NK-92 (cell line): ENCODE results near the gene SNX25.
"Not testable (repeated sequence)": the region's sequence is repeated elsewhere in the genome, so short reads cannot be mapped to it uniquely, and the experiment has no call there.

Source experiments
- DNase-seq: peaks from one replicate; lab custom pipeline; 2025; ENCODE audit not compliant: unreplicated experiment; lab: John Stamatoyannopoulos, UW

The SNX25 gene

DNA sequence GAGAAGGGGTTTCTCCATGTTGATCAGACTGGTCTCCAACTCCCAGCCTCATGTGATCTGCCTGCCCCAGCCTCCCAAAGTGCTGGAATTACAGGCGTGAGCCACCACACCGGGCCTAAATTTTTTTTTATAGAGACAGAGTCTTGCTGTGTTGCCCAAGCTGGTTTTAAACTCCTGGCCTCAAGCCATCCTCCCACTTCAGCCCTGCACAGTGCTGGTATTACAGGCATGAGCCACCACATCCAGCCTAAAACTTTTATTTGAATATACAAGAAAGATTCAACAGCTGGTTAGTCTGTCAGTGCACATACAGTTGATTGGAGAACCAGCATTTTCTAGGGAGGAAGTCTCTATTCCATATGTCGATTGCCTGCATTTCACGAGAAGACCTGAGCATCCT lies 95.1 kb downstream of the SNX25 start:
- no peak for DNase-seq

DNA sequence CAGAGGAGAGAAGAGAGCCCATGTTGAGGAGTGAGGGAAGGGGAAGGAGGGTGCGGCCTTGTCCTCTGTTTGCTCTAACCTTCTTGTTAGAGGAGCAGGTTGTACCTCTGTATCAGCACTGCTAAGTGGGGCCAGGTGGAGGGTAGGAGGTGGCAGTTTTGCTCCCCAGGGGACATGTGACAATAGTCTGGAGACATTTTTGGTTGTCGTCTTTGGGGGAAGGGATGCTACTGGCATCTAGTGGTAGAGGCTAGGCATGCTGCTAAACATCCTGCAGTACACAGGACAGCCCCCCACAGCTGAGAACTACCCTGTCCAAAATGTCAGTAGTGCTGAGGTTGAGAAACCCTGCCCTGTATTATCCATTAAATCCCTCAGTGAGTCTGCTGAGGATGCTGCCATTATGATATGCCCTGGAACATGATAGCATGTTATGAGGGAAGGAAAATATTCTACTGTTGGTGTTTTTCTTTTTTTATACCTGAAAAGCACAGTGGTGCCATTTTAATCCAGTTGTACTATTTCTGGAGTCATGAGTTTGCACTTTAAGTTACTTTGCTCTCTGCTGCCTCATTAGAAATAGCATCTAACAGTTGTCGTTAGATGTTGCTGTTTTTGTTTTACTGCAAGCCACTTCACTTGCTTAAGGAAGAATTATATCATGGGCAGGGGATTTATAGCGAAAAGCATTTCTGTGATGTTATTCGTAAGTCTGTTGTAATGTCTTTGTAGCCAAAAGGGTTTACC lies 95.7 kb downstream of the SNX25 start:
- DNase-seq, result no peak

DNA sequence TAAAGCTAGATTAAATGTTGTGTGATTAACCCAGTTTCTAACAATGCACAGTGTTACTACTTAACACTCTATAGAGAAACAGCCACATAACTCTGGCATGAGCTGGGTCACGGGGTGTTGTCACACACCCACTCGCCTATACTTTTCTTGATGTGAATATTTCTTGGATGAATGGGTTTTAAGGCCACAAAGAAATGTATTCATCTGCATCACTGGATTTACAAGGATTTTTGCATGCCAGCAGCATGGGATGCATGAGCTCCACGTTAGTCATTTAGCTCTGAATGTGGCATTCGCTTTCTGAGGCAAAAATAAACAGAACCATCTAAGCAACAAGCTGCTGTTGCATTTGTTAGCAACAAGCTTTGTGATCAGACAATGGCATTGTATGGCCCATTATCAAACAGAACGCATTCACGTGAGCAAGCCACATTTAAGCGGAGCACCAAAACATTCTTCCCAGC lies 96.6 kb downstream of the SNX25 start:
- DNase-seq, result no peak

DNA sequence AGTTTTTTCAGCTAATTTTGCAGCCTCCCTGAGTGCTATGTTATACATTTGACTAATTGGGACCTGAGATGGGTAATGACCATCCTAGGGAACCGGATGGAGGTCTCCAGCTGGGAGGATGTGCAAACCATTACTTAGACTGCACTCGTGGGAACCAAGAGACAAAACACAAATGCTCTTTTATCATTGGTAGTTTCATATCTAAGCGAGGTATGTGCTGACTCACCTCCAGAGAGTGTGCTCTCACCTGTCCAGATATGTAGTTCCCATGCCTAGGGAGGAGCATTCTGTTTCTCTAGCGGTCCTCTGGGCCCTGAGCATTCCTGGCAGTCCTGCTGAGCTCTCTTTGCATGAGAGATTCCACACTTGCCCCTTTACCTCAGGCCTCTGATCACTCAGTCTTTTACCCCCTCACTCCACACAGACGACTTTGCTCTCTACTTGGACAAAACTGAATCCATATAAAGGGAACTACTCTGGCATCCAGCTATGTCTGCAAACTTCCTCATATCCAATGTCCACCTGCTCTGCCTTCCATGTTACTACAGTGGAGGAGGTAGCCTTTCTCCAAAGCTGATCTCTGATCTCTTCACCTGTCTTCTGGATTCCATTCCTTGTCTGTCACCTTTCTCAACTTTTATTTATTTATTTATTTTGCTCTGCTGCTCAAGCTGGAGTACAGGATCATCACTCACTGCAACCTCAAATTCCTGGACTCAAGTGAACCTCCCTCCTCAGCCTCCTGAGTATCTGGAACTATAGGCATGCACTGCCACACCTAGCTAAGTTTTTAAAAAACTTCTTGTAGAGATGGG lies 97.9 kb downstream of the SNX25 start:
- no peak for DNase-seq

DNA sequence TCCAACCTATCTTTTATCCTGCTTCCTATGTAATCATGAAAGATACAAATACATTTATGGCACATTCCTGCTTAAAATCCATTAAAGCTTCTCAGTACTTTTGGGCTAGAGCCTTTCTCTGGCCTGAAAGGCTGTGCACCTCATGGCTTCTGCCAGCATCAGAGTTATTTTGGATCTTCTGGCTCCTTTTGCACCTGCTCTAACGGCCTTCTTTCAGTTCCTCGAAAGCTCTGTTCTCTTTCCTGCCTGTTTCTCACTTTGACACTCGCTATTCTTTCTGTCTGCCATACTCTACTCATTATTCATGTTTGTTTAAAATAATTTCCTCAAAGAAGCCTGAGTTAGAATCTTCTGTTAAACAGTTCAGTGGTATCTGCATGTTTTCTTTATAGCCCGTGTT lies 100.4 kb downstream of the SNX25 start:
- no peak for DNase-seq

DNA sequence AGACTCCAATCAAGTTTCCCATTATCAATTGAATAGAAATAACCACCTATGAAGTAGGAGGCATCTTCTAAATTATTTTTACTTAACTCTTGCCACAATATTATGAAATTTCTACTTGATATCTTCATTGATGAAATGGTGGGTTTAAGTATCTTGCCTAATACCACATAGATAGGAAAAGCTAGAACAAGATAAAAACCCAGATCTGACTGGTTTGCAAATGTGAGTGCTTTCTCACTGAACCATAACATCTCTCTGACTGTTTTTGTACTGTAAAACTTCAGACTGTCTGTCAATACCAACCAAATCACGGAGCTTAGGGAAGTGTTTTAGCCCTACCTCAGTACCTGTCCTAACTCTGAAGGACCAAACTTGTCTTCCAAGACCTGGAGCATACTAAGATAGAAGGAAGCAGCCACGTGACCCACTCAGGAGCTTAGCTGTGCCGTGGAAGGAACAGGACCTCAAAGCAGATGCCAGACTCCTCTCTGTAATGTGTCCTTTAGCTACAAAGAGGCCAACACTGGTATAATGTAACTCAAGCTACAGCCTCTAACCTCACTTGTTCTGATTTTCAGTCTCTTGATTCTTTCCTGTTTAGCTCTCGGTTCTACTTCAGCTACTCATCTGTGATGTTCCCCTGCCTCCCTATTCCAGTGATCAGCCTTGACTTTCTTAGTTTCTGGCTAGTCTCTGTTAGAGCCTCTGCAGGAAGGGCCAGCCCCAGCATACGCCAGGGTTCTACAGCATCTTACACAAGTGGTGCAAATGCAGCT lies 101.9 kb downstream of the SNX25 start:
- DNase-seq, result no peak

DNA sequence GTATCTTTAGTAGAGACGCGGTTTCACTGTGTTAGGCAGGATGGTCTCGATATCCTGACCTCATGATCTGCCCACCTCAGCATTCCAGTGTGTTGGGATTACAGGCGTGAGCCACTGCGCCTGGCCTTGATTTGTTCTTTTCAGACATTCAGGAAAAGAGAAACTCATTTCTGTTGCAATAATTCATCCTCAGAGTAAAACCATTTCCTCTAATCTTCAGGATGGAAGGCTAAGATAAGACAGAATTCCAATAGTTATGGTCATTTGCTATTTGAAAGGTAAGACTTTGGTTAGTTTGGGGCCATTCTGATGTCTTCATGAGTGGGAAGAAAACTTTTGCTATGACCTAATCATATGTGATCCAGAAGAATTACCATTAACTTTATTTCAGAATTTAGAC lies 103.3 kb downstream of the SNX25 start:
- no peak for DNase-seq

DNA sequence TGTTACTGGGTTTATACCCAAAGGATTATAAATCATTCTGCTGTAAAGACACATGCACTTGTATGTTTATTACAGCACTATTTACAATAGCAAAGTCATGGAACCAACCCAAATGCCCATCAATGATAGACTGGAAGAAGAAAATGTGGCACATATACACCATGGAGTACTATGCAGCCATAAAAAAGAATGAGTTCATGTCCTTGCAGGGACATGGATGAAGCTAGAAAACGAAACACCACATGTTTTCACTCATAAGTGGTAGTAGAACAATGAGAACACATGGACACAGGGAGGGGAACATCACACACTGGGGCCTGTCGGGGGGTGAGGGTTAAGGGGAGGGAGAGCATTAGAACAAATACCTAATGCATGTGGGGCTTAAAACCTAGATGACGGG lies 108.1 kb downstream of the SNX25 start:
- DNase-seq, result not testable (repeated sequence)

DNA sequence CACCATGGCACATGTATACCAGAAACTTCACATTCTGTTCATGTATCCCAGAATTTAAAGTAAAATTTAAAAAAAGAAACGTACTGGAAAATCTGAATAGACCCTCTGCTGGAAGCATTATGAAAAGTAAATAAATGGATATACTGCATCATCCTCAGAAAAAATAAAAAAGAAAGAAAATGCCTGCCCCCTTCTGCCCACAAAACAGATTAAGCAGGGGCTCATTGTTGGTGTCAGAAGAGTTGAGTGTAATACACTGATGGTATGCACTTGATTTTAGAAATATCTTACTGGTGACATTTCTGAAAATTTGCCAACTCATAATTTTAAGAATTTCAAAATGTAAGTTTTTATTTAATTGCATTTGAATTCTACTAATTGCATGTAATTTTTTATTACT lies 108.5 kb downstream of the SNX25 start:
- DNase-seq, result no peak

DNA sequence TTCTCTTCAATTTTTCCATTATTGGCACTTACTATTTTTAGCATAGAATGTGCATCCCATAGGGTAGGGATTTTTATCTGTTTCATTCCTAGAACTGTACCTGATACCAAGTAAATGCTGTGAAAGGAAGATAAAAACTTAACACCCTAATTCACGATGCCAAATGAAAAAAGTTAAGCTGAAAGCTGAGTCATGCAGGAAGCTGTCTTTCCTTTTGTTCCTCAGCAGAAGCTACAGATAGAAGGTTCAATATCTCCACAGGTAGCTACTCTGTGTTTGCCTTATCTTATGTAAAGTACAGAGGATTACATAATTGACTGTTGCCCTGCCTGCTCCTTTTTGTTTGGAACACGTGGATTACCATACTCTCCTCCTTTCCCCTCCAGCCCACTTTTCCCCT lies 109.3 kb downstream of the SNX25 start:
- no peak for DNase-seq

DNA sequence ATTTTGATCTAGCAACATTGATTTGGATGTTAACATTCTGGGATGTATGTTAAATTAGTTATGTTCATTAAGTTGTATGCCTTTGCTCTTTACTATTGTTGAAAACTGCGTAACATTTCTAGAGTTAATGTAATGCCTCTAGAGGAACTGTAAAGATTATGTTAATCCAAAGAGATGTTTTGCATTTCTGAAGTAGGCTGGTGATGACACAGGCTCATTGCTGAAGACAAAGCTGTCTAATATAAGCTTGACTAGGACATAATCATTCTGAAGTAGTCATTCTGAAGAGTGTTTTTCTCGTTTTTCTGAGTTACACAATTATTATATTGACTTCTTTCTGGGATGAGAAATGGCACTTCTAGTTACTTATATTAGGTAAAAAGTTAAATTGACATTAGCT lies 113.4 kb downstream of the SNX25 start:
- DNase-seq, result no peak

DNA sequence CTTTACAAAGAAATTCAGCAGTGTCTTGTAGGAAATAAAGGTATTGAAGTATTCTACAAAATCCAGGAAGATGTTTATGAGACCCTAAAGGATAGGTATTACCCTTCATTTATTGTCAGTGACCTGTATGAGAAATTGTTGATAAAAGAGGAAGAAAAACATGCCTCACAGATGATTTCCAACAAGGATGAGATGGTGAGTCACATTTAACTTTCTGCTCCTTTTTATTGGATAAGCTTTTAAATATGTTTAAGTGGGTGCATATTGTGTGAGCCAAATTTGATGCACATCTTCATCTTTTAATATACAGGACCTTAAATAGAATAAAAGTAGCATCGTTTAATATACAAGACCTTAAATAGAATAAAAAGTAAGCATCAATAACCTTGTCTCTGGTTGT lies 114.2 kb downstream of the SNX25 start:
- DNase-seq, result no peak

DNA sequence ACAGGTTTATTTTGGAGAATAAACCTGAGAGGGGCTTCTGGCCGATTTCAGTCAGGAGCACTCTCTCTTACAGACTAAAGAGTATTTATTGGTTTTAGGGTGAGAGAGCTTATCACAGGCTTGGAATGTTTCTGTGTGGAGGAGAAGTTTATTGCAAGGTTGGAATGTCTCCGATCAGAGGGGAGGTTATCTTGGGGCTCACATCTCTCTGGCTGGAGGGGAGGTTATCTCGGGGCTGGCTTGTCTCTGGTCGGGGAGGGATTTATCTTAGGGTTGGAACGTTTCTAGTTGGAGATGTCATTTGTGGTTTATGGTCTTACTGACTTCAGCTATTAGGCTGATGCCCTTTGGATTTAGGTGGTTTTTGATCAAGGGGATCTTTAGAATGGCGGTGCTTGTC lies 115.0 kb downstream of the SNX25 start:
- DNase-seq, result not testable (repeated sequence)

DNA sequence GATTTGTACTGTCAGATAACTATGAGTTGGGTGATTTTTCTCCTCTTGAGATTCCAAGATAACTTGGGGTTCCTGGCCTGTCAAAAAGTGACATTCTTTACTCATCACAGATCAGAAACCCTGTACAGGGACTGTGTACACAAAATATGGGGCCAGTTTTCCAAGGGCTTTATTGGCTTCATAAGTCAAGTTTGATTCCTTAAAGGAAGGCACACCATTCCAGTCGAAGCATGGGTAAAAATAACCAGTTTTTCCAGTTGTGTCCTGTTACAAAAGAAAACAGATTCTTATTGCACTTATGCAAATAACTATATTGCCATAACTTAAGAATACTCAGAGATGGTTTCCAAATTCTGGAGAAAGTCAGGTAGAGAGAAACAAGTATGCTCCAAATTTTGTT lies 116.3 kb downstream of the SNX25 start:
- not testable (repeated sequence) for DNase-seq

DNA sequence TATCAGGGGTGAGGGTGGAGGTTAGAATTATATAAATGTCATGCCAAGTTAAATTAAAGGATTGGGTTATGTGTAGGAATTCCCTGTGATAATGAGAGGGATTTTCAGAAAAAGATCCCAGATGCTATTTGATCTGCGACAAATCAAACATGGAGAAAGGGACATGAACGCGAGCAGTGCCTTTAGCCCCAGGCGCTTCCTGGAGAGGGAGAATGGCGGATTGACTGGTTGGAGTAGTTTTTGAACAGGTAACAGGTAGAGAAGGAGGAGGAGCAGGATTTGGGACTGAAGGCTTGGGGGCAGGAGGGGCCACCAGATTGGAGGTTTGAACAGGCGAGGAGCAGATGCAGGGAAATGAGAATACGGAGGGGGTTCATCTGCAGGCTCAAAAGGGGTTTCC lies 119.2 kb downstream of the SNX25 start:
- no peak for DNase-seq

DNA sequence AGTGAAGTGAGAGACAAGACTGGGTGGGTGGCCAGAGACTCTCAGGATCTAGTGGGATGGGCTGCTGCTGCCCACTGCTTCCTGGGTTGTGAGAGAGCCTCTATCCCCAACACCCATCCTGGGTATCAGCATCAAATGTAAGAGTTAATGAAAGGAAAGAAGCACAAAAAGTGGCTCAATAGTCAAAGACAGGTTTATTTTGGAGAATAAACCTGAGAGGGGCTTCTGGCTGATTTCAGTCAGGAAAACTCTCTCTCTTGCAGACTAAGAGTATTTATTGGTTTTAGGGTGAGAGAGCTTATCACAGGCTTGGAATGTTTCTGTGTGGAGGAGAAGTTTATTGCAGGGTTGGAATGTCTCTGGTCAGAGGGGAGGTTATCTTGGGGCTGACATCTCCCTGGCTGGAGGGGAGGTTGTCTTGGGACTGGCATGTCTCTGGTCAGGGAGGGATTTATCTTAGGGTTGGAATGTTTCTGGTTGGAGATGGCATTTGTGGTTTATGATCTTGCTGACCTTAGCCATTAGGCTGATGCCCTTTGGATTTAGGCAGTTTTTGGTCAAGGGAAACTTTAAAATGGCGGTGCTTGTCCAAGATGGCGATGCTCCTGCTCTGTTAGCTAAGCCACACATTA lies 120.6 kb downstream of the SNX25 start:
- not testable (repeated sequence) for DNase-seq

DNA sequence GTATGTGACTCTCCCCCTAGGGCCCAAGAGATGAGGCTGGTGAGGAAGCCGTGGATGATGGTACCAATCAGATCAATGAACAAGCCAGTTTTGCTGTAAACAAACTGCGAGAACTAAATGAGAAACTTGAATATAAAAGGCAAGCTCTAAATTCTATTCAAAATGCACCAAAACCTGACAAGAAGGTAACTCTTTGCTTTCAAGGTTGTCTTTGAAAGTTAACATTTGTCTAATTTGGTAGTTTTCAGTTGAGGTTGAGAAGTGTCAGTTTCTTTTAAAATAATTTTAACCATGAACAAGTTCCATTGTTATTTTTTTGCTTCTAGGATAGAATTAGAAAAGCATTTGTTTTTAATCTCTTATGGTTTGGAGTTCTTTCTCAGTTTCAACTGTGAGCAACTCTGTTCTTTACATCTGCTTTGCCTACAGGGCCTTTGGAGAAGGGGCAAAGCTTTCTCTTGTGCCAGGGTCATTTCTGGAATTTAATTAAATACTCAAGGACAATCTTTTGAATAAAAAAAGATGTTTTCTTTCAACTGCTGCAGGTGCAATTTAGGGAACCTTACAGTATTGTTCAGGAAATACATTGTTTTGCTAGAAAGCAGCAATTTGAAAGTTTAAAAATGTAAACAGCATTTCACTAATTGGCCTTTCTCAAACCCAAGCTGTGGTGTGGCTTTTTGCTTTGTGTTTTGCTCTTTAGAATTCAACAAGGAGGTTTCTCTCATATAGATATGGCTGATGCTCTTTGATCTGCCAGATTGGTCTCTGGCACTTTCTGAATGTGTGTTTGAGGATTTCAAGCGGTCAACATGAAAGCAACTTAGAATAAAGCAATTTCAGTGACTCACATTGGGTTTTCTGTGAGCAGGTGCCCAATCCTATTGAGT lies 123.4 kb downstream of the SNX25 start:
- no peak for DNase-seq

DNA sequence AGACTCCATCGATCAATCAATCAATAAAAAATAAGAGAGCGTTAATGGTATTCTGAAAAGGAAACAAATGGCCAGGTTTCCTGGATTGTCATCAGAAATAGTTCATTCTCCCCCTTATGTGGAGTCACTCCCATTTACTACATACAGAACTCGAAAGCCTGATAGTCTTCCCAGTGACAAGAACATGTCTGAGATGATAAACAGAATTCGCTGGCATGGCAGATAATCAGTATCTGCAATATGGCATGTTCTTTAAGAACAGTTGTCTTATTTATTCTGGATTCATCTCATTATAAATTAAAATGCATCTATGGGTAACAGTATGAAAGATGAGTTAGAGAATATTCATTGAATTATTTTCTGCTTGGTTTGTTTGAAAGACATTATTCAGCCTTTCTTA lies 124.9 kb downstream of the SNX25 start:
- DNase-seq, result no peak

DNA sequence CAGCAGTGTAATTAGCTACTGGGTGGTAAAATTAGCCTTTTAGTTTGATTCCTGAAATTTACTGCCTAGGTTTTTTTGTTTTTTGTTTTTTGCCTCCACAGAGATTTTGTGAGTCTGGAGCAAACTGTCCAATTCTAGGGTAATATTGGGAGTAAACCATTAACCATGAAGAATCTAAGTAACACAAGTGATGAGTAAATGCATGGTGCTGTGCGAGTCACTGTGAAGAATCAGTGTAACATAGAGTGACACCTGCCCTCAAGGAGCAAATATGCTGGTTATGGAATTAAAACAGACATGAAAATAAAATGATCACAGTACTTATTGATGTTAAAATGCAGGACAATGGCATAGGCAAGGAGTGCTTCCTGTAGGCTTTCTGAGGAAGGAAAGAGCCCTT lies 126.2 kb downstream of the SNX25 start:
- no peak for DNase-seq

DNA sequence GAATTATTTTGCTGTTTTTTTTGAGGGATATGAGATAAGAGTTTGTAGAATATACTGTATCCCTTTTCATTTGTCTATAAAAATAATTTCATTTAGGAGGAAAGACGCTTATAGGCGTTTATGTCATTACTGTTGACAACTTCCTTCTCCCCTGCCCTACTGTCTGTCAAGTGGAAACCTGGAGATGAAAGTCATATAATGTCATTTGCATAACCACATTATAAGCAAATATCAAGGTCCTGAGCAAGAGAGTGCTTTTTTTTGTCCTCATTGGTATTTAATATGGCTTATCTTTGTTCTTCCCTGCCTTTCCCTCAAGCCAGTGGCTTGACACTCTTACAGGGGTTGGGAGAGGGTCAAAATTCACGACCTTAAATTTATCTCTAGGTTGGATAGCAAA lies 130.5 kb downstream of the SNX25 start:
- DNase-seq, result no peak
